DMS53 treated with DMSO at 0.1 percent for 48 hours (cell line): ENCODE data around the gene SERAC1.

ENCODE experiments used
- DNase-seq: peaks from one replicate; lab custom pipeline; 2025; ENCODE audit not compliant: unreplicated experiment; lab: John Stamatoyannopoulos, UW

Gene SERAC1

GRCh38 chr6:158124288-158124687 lies 43.8 kb downstream of the SERAC1 start:
- DNase-seq, result no peak

- no peak for DNase-seq
Measured at GRCh38 chr6:158122048-158122447, 46.0 kb downstream of the SERAC1 start.

- DNase-seq, result no peak
Measured at GRCh38 chr6:158121335-158121734, 46.7 kb downstream of the SERAC1 start.

GRCh38 chr6:158118886-158119285 lies 49.2 kb downstream of the SERAC1 start:
- no peak for DNase-seq

- no peak for DNase-seq
Measured at GRCh38 chr6:158115508-158115907, 52.6 kb downstream of the SERAC1 start.

- no peak for DNase-seq
Measured at GRCh38 chr6:158115102-158115501, 53.0 kb downstream of the SERAC1 start.

GRCh38 chr6:158113802-158114201 lies 54.3 kb downstream of the SERAC1 start:
- no peak for DNase-seq

GRCh38 chr6:158111987-158112386 lies 56.1 kb downstream of the SERAC1 start:
- DNase-seq, result no peak

- no peak for DNase-seq
Measured at GRCh38 chr6:158110986-158111385, 57.1 kb downstream of the SERAC1 start.

- no peak for DNase-seq
Measured at GRCh38 chr6:158109748-158110147, 58.3 kb downstream of the SERAC1 start.

- no peak for DNase-seq
Measured at GRCh38 chr6:158104696-158105095, 63.4 kb downstream of the SERAC1 start.

GRCh38 chr6:158103228-158103627 lies 64.8 kb downstream of the SERAC1 start:
- no peak for DNase-seq

- DNase-seq, result no peak
Measured at GRCh38 chr6:158095671-158096070, 72.4 kb downstream of the SERAC1 start.

GRCh38 chr6:158095031-158095430 lies 73.0 kb downstream of the SERAC1 start:
- no peak for DNase-seq

GRCh38 chr6:158092806-158093205 lies 75.3 kb downstream of the SERAC1 start:
- DNase-seq, result no peak

- DNase-seq, result no peak
Measured at GRCh38 chr6:158087224-158087867, 80.7 kb downstream of the SERAC1 start.

- DNase-seq, result no peak
Measured at GRCh38 chr6:158086504-158087223, 81.4 kb downstream of the SERAC1 start.

- DNase-seq, result no peak
Measured at GRCh38 chr6:158086054-158086503, 82.0 kb downstream of the SERAC1 start.

- no peak for DNase-seq
Measured at GRCh38 chr6:158085261-158086053, 82.6 kb downstream of the SERAC1 start.

- no peak for DNase-seq
Measured at GRCh38 chr6:158083455-158084325, 84.4 kb downstream of the SERAC1 start.

GRCh38 chr6:158081657-158081935 lies 86.5 kb downstream of the SERAC1 start:
- no peak for DNase-seq
